LNCaP clone FGC (cell line): ENCODE measurements around the gene TUBB.
A peak's percentile ranks its signal among the peaks of the same experiment; 100 is the strongest.
"Not testable (repeated sequence)": the region's sequence is repeated elsewhere in the genome, so short reads cannot be mapped to it uniquely, and the experiment has no call there.

Experiments used
- DNase-seq: peaks from one replicate; pipeline ENCODE4 v3.0.0-alpha.2; 2011; ENCODE audit warnings: low read depth
- H3K4me3 ChIP-seq: 2 replicates; pipeline ENCODE4 v1.5.1; 2011; ENCODE audit warnings: mild to moderate bottlenecking, low read depth, low read length, control low read depth
- CTCF ChIP-seq: IDR thresholded peaks from 2 replicates; pipeline ENCODE4 v1.5.1; 2012; ENCODE audit warnings: mild to moderate bottlenecking; ENCODE audit not compliant: control insufficient read depth, insufficient read depth; ENCODE audit errors: extremely low read depth

TUBB gene

GRCh38 chr6:30721198-30722024 is 1.3 kb downstream of the TUBB start:
- peak overlapping the region; percentile 97 for H3K4me3 ChIP-seq
- DNase-seq: no peak
- peak; percentile 35; the same call in 1 of the 2 replicates for TF ChIP-seq CTCF

GRCh38 chr6:30722025-30722279 is 1.8 kb downstream of the TUBB start:
- not testable (repeated sequence) for DNase-seq
- H3K4me3 ChIP-seq: peak overlapping the region; percentile 97

- peak; percentile 94 for TF ChIP-seq CTCF
- DNase-seq: no peak
- H3K4me3 ChIP-seq: peak overlapping the region; percentile 97
Observed at GRCh38 chr6:30722280-30723112, 2.3 kb downstream of the TUBB start.

GRCh38 chr6:30723159-30723842 is 3.1 kb downstream of the TUBB start:
- H3K4me3 ChIP-seq, DNase-seq: not testable (repeated sequence)

- H3K4me3 ChIP-seq, DNase-seq: not testable (repeated sequence)
Observed at GRCh38 chr6:30723843-30724741, 3.9 kb downstream of the TUBB start.

- no peak overlapping the region for H3K4me3 ChIP-seq
- DNase-seq: no peak
- no peak for TF ChIP-seq CTCF
Observed at GRCh38 chr6:30724906-30725667, 4.9 kb downstream of the TUBB start.

- H3K4me3 ChIP-seq: no peak overlapping the region
- no peak for DNase-seq
- no peak for TF ChIP-seq CTCF
Observed at GRCh38 chr6:30725713-30726505, 5.8 kb downstream of the TUBB start.
